ENCODE data around the gene DOK4.

GRCh38 chr16:57423152-57423551, 63.1 kb downstream of the DOK4 start:
- TF ChIP-seq CTCF (IDR thresholded peaks at IDR 0.05; ENCODE audit: insufficient read depth, low read depth, low read length) (no peak), EZH2 (IDR thresholded peaks at IDR 0.05; ENCODE audit: insufficient read depth, low read length) (no peak)
